Lower lobe of right lung (tissue), 2 donors: Measurements from ENCODE around the gene PDE4D. TPM values are rescaled to one million over a fixed set of nuclear protein-coding genes. Genes with fewer than 3 reads are reported as not detected.
A peak's percentile ranks its signal among the peaks of the same experiment; 100 is the strongest.

Experiments
- ATAC-seq, 2 donors: fragments of 200-7000 bp; cut with Tn5 transposase; one replicate each; pipeline ENCODE4 v1.9.1; 2020 to 2022; ENCODE audit warnings: mild to moderate bottlenecking in 2 of 2, moderate library complexity in 2 of 2
- DNase-seq: peaks from one replicate; pipeline ENCODE4 v3.0.0-alpha.2; 2020
- H3K27ac ChIP-seq: fragments of 200-600 bp; one replicate; pipeline ENCODE4 v1.8.0; 2022
- H3K27me3 ChIP-seq: fragments of 200-600 bp; one replicate; pipeline ENCODE4 v1.8.0; 2022; ENCODE audit warnings: low read depth
- H3K36me3 ChIP-seq: fragments of 200-600 bp; one replicate; pipeline ENCODE4 v1.8.0; 2022; ENCODE audit warnings: mild to moderate bottlenecking
- H3K4me1 ChIP-seq: fragments of 200-600 bp; one replicate; pipeline ENCODE4 v1.8.0; 2022
- H3K4me3 ChIP-seq: fragments of 200-600 bp; one replicate; pipeline ENCODE4 v1.8.0; 2022; ENCODE audit warnings: mild to moderate bottlenecking
- H3K9me3 ChIP-seq: fragments of 200-600 bp; one replicate; pipeline ENCODE4 v1.8.0; 2022
- intact Hi-C: fragments of 100-400 bp; cut with DNase I; formaldehyde crosslinking; loops from one replicate; pipeline ENCODE4 v1.11.0; 2022
- total RNA-seq: library from RNA; stranded (reverse); fragmentation: NEBNext Ultra II Directional; extraction: Animal tissue kit (Norgen Biotek cat#: 25700); gene quantifications from one replicate; pipeline ENCODE4 v1.2.1, GENCODE V29; 2021
- TF ChIP-seq, protein P1 (sequence below): fragments of 200-600 bp; IDR thresholded peaks from one replicate; pipeline ENCODE4 v1.8.0; 2022; ENCODE audit warnings: antibody characterized with exemption, mild to moderate bottlenecking
- donor health status: DM: no; HTN: yes; CAD: no; lungs with severe emphysema.

Gene PDE4D
- total RNA-seq, 1 donor from 2014 or later = 71.3 TPM

DNA sequence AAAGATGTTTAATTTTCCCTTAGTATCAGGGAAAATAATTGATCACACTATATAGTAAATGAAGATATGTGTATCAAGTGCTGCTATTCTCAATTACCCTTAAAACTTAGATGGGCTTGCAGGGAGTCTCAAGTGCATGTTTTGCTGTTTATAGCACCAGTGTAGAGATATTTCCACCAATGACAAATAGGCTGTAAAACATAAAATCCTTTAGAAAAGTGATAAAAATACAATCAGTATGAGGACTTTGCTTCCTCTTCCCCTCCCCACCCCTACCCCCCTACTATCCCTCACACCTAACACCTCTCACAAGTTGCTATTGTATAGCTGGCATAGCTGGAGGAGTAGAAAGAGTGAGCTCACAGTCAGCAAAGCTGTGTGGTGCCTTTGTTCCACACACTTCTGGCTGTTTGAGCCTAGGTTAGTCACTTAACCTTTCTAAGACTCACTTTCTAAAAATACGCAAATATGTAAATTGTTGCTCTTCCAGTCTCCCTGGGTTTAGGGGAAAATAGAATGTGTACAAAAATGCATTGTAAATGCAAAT lies 93.1 kb downstream of the PDE4D start:
- ATAC-seq (peak; percentile 17 to 39), DNase-seq (no peak)
- Histone ChIP-seq H3K4me1 (peaks cover 18% of the 10 kb centered on the region), H3K4me3 (no peak overlapping the region), H3K36me3 (no peaks in the 10 kb centered on the region), H3K27ac (no peak overlapping the region), H3K9me3 (no peaks in the 10 kb centered on the region), H3K27me3 (peaks cover 6% of the 10 kb centered on the region)
- TF ChIP-seq, protein P1, sequence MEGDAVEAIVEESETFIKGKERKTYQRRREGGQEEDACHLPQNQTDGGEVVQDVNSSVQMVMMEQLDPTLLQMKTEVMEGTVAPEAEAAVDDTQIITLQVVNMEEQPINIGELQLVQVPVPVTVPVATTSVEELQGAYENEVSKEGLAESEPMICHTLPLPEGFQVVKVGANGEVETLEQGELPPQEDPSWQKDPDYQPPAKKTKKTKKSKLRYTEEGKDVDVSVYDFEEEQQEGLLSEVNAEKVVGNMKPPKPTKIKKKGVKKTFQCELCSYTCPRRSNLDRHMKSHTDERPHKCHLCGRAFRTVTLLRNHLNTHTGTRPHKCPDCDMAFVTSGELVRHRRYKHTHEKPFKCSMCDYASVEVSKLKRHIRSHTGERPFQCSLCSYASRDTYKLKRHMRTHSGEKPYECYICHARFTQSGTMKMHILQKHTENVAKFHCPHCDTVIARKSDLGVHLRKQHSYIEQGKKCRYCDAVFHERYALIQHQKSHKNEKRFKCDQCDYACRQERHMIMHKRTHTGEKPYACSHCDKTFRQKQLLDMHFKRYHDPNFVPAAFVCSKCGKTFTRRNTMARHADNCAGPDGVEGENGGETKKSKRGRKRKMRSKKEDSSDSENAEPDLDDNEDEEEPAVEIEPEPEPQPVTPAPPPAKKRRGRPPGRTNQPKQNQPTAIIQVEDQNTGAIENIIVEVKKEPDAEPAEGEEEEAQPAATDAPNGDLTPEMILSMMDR = no peak
- intact Hi-C loops = no loop called here

- intact Hi-C loops = no loop called here
- Histone ChIP-seq H3K36me3 (no peaks in the 10 kb centered on the region), H3K9me3 (no peaks in the 10 kb centered on the region), H3K4me3 (no peak overlapping the region), H3K27me3 (peaks cover 6% of the 10 kb centered on the region), H3K4me1 (peaks cover 18% of the 10 kb centered on the region), H3K27ac (no peak overlapping the region)
- ATAC-seq (peak; percentile 79 to 82), DNase-seq (no peak)
- TF ChIP-seq, protein P1 = peak; percentile 84
These were observed 93.7 kb downstream of the PDE4D start for GRCh38 chr5:59799668-59800346.

- peaks cover 6% of the 10 kb centered on the region for H3K27me3 ChIP-seq
- ATAC-seq = peak; percentile 41 to 44
- DNase-seq = no peak
- H3K36me3 ChIP-seq = no peaks in the 10 kb centered on the region
- H3K9me3 ChIP-seq = no peaks in the 10 kb centered on the region
- TF ChIP-seq, protein P1 = no peak
- H3K4me1 ChIP-seq = peaks cover 18% of the 10 kb centered on the region
- peak overlapping the region; percentile 15 for H3K4me3 ChIP-seq
- no peak overlapping the region for H3K27ac ChIP-seq
- intact Hi-C loops = no loop called here
These were observed 94.5 kb downstream of the PDE4D start for GRCh38 chr5:59798862-59799667.

GRCh38 chr5:59795141-59795540 lies 98.4 kb downstream of the PDE4D start:
- TF ChIP-seq, protein P1 = no peak
- Histone ChIP-seq H3K4me1 (peaks cover 18% of the 10 kb centered on the region), H3K27me3 (no peaks in the 10 kb centered on the region), H3K9me3 (no peaks in the 10 kb centered on the region), H3K4me3 (no peak overlapping the region), H3K27ac (no peak overlapping the region), H3K36me3 (no peaks in the 10 kb centered on the region)
- no peak for DNase-seq
- ATAC-seq = no peak
- intact Hi-C loops = no loop called here

- Histone ChIP-seq H3K9me3 (no peaks in the 10 kb centered on the region), H3K27ac (no peak overlapping the region), H3K4me1 (no peaks in the 10 kb centered on the region), H3K4me3 (no peak overlapping the region), H3K36me3 (no peaks in the 10 kb centered on the region), H3K27me3 (no peaks in the 10 kb centered on the region)
- intact Hi-C loops = no loop called here
- DNase-seq (no peak), ATAC-seq (no peak)
- TF ChIP-seq, protein P1 = no peak
These were observed 100.4 kb downstream of the PDE4D start for GRCh38 chr5:59792983-59793585.
